ENCODE measurements around the gene IFITM2. TPM values are rescaled to one million over a fixed set of nuclear protein-coding genes. Genes with fewer than 3 reads are reported as not detected.

Gene IFITM2
- total and polyA plus RNA-seq, 2 of the 13 experiments (the other 11 are each of a cell fraction or from before 2014, with no cell fraction given): 13.8 to 267 TPM

DNA sequence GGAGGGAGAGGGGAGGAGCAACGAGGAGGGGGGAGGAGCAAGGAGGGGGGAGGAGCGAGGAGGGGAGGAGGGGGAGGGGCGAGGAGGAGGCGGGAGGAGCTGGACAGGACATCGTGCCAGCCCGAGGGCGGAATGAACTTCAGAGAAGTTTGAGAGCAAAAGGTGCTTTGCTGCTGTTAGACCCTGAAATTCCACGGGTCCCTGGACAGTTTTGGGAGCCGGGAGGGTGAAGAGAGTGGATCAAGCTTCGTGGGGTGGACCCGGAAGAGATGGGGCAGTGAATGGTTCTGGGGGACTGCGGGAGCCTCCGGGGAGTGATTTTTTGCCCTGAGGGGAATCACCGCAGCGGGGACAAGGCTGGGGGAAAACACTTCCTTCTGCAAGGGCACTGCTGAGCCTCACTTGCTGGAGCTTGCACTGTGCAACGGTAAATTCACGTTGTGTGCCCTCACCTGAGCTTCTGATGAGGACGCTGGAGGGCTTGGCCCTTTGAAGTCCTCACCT lies 40.1 kb upstream of the IFITM2 start:
- FAIRE-seq (no peak), DNase-seq (ENCODE audit: low spot score) (no peak), ATAC-seq (peak; percentile 19; the same call in 2 of the 3 replicates)
- BruUV-seq (replicated peaks): no TSS peak
- Histone ChIP-seq H3K27me3 (ENCODE audit: control insufficient read depth in 1 of 2, insufficient read depth in 2 of 2, low read length in 2 of 2) (peaks cover 0 to 22% of the 10 kb centered on the region in 2 experiments; a peak in 3 of 5 replicates), H3K36me3 (replicated peaks in 1 of 2; ENCODE audit: control insufficient read depth in 1 of 2, insufficient read depth in 2 of 2, low read length in 2 of 2) (no peaks in the 10 kb centered on the region), H3K4me3 (replicated peaks in 1 of 3; ENCODE audit: insufficient read depth in 1 of 3, low read depth in 2 of 3, low read length in 3 of 3) (no peak overlapping the region), H3K4me1 (ENCODE audit: insufficient read depth, low read length) (peaks cover 44% of the 10 kb centered on the region), H3K27ac (ENCODE audit: extremely low read length, insufficient read depth, low read length) (no peak overlapping the region), H4K20me1 (ENCODE audit: insufficient read depth, low read length) (no peaks in the 10 kb centered on the region), H3K79me2 (ENCODE audit: insufficient read depth, low read length) (no peaks in the 10 kb centered on the region), H3K4me2 (ENCODE audit: low read depth, low read length) (peak overlapping the region; percentile 40), H2AFZ (ENCODE audit: low read length) (no peak overlapping the region), H3K9ac (ENCODE audit: insufficient read depth, low read depth, low read length) (no peak overlapping the region), H3K9me3 (ENCODE audit: low read length) (peaks cover 5% of the 10 kb centered on the region; the same call in 1 of the 2 replicates)
- intact Hi-C loops (cut with micrococcal nuclease; ENCODE audit: unreplicated experiment) (no loop called here), in situ Hi-C loops (cut with HindIII; ENCODE audit: extremely low pct_ligation_motif_present, low pct_unique_long_range_greater_than_20kb) (no loop called here)
- ChIA-PET CTCF (ENCODE audit: low intra/inter-chr PET ratio, low total read pairs) (no interaction called here), POLR2A (interaction anchor here (1.1 to 1.8 kb wide), 2 partner anchors 61 to 130 kb away, joined by 3 to 9 read pairs; partner anchors contain the start of genes BET1L and RIC8A)
- WGBS (ENCODE audit: low lambda C conversion rate): 37% methylated on average over 14 of the region's 18 CpGs
- TF ChIP-seq, protein P1, sequence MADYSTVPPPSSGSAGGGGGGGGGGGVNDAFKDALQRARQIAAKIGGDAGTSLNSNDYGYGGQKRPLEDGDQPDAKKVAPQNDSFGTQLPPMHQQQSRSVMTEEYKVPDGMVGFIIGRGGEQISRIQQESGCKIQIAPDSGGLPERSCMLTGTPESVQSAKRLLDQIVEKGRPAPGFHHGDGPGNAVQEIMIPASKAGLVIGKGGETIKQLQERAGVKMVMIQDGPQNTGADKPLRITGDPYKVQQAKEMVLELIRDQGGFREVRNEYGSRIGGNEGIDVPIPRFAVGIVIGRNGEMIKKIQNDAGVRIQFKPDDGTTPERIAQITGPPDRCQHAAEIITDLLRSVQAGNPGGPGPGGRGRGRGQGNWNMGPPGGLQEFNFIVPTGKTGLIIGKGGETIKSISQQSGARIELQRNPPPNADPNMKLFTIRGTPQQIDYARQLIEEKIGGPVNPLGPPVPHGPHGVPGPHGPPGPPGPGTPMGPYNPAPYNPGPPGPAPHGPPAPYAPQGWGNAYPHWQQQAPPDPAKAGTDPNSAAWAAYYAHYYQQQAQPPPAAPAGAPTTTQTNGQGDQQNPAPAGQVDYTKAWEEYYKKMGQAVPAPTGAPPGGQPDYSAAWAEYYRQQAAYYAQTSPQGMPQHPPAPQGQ (CRISPR knock-in tag; IDR thresholded peaks at IDR 0.05; ENCODE audit: borderline replicate concordance): no peak
- 0 out of 2 replicates have a peak, but pooled peaks have one; percentile 68 for TF ChIP-seq PCBP1 (IDR thresholded peaks at IDR 0.05; ENCODE audit: borderline replicate concordance, low read depth, low read length)
- TF ChIP-seq HNRNPK (IDR thresholded peaks at IDR 0.05; ENCODE audit: low read depth, low read length, poor library complexity, severe bottlenecking): peak; percentile 36
- TF ChIP-seq WIZ (CRISPR knock-in tag; IDR thresholded peaks at IDR 0.05): no peak
- TF ChIP-seq, protein P2, sequence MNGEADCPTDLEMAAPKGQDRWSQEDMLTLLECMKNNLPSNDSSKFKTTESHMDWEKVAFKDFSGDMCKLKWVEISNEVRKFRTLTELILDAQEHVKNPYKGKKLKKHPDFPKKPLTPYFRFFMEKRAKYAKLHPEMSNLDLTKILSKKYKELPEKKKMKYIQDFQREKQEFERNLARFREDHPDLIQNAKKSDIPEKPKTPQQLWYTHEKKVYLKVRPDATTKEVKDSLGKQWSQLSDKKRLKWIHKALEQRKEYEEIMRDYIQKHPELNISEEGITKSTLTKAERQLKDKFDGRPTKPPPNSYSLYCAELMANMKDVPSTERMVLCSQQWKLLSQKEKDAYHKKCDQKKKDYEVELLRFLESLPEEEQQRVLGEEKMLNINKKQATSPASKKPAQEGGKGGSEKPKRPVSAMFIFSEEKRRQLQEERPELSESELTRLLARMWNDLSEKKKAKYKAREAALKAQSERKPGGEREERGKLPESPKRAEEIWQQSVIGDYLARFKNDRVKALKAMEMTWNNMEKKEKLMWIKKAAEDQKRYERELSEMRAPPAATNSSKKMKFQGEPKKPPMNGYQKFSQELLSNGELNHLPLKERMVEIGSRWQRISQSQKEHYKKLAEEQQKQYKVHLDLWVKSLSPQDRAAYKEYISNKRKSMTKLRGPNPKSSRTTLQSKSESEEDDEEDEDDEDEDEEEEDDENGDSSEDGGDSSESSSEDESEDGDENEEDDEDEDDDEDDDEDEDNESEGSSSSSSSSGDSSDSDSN (CRISPR knock-in tag; IDR thresholded peaks at IDR 0.05): 0 out of 2 replicates have a peak, but pooled peaks have one; percentile 6

Measured in HepG2 (cell line).